Measurements from ENCODE around the gene KXD1. TPM values are rescaled to one million over a fixed set of nuclear protein-coding genes. Genes with fewer than 3 reads are reported as not detected.

Gene KXD1
- total and polyA plus RNA-seq, 10 of the 15 experiments (the other 5 are each of a cell fraction or from before 2014, with no cell fraction given): 27.5 to 209 (median 129) TPM

DNA sequence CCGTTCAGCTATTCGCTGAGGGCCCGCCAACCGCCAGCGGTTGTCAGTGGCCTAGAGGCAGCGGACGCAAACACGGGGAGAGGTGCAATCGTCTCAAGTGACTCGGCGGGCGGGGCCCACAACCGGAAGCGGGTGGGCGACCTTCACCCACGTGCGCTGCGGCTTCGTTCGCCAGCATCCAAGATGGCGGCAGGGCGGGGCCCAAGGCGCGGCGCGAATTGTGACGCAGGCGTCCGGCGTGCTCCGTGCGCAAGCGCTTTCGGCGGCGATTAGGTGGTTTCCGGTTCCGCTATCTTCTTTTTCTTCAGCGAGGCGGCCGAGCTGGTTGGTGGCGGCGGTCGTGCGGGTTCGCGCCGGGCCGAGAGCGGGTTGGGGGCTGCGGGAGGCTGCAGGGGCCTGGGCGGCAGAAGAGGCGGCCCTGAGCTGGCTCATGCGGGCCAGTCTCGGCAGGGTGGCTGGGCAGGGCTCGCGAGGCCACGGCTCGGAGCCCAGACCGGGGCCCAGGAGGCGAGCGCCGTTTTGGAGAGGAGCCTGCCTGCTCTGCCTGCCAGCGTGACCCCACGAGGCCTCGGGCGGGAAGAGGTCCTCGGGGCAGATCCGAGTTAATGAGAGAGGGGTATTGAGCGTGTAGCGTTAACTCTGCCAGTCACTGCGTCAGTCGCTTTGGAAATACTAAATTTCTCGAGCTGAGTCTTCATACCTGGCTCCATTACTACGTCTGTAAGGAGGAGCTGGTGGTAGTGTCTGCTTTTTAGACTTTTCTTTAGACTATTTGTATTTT lies 14.1 kb downstream of the KXD1 start, which contains the start of gene UBA52 (continued):
- TF ChIP-seq, protein P1, sequence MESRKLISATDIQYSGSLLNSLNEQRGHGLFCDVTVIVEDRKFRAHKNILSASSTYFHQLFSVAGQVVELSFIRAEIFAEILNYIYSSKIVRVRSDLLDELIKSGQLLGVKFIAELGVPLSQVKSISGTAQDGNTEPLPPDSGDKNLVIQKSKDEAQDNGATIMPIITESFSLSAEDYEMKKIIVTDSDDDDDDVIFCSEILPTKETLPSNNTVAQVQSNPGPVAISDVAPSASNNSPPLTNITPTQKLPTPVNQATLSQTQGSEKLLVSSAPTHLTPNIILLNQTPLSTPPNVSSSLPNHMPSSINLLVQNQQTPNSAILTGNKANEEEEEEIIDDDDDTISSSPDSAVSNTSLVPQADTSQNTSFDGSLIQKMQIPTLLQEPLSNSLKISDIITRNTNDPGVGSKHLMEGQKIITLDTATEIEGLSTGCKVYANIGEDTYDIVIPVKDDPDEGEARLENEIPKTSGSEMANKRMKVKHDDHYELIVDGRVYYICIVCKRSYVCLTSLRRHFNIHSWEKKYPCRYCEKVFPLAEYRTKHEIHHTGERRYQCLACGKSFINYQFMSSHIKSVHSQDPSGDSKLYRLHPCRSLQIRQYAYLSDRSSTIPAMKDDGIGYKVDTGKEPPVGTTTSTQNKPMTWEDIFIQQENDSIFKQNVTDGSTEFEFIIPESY (IDR thresholded peaks at IDR 0.05): no peak
- TF ChIP-seq, protein P2, sequence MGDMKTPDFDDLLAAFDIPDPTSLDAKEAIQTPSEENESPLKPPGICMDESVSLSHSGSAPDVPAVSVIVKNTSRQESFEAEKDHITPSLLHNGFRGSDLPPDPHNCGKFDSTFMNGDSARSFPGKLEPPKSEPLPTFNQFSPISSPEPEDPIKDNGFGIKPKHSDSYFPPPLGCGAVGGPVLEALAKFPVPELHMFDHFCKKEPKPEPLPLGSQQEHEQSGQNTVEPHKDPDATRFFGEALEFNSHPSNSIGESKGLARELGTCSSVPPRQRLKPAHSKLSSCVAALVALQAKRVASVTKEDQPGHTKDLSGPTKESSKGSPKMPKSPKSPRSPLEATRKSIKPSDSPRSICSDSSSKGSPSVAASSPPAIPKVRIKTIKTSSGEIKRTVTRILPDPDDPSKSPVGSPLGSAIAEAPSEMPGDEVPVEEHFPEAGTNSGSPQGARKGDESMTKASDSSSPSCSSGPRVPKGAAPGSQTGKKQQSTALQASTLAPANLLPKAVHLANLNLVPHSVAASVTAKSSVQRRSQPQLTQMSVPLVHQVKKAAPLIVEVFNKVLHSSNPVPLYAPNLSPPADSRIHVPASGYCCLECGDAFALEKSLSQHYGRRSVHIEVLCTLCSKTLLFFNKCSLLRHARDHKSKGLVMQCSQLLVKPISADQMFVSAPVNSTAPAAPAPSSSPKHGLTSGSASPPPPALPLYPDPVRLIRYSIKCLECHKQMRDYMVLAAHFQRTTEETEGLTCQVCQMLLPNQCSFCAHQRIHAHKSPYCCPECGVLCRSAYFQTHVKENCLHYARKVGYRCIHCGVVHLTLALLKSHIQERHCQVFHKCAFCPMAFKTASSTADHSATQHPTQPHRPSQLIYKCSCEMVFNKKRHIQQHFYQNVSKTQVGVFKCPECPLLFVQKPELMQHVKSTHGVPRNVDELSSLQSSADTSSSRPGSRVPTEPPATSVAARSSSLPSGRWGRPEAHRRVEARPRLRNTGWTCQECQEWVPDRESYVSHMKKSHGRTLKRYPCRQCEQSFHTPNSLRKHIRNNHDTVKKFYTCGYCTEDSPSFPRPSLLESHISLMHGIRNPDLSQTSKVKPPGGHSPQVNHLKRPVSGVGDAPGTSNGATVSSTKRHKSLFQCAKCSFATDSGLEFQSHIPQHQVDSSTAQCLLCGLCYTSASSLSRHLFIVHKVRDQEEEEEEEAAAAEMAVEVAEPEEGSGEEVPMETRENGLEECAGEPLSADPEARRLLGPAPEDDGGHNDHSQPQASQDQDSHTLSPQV (IDR thresholded peaks at IDR 0.05): no peak
- no peak for TF ChIP-seq IRF5 (IDR thresholded peaks at IDR 0.05; ENCODE audit: borderline replicate concordance)
- TF ChIP-seq, protein P3, sequence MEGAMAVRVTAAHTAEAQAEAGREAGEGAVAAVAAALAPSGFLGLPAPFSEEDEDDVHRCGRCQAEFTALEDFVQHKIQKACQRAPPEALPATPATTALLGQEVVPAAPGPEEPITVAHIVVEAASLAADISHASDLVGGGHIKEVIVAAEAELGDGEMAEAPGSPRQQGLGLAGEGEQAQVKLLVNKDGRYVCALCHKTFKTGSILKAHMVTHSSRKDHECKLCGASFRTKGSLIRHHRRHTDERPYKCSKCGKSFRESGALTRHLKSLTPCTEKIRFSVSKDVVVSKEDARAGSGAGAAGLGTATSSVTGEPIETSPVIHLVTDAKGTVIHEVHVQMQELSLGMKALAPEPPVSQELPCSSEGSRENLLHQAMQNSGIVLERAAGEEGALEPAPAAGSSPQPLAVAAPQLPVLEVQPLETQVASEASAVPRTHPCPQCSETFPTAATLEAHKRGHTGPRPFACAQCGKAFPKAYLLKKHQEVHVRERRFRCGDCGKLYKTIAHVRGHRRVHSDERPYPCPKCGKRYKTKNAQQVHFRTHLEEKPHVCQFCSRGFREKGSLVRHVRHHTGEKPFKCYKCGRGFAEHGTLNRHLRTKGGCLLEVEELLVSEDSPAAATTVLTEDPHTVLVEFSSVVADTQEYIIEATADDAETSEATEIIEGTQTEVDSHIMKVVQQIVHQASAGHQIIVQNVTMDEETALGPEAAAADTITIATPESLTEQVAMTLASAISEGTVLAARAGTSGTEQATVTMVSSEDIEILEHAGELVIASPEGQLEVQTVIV (IDR thresholded peaks at IDR 0.05; ENCODE audit: borderline replicate concordance, partially characterized antibody): peak; percentile 35
- no peak; a peak in 1 of 4 replicates for TF ChIP-seq CEBPB (IDR thresholded peaks at IDR 0.05; ENCODE audit: borderline replicate concordance in 1 of 2, low read depth in 2 of 2, low read length in 2 of 2)
- TF ChIP-seq KAT2A (conservative IDR thresholded peaks at IDR 0.05; ENCODE audit: control insufficient read depth, low read depth, low read length): no peak
